HepG2 (cell line): ENCODE data around the gene RPS19. TPM values are rescaled to one million over a fixed set of nuclear protein-coding genes. Genes with fewer than 3 reads are reported as not detected.

Source experiments
- FOXK1 ChIP-seq: sonication (generic); formaldehyde crosslinking; IDR thresholded peaks from 2 replicates; pipeline ENCODE4 v1.4.0; 2020; ENCODE audit warnings: low read depth, missing genetic modification reagents, borderline replicate concordance
- FOXO1 ChIP-seq: sonication (generic); formaldehyde crosslinking; IDR thresholded peaks from 2 replicates; pipeline ENCODE4 v1.4.0; 2020; ENCODE audit warnings: missing genetic modification reagents
- HNRNPLL ChIP-seq: fragments of 200-400 bp; formaldehyde crosslinking; IDR thresholded peaks from 2 replicates; pipeline ENCODE4 v1.6.1; 2017; ENCODE audit warnings: mild to moderate bottlenecking, low read depth, low read length; ENCODE audit not compliant: poor library complexity, severe bottlenecking
- SALL1 ChIP-seq: sonication (generic); formaldehyde crosslinking; IDR thresholded peaks from 2 replicates; pipeline ENCODE4 v1.8.0; 2022; ENCODE audit warnings: mild to moderate bottlenecking, missing genetic modification reagents
- ZNF124 ChIP-seq: sonication (generic); formaldehyde crosslinking; IDR thresholded peaks from 2 replicates; pipeline ENCODE4 v1.4.0; 2020; ENCODE audit warnings: missing genetic modification reagents
- ZNF264 ChIP-seq: sonication (generic); formaldehyde crosslinking; IDR thresholded peaks from 2 replicates; pipeline ENCODE4 v1.4.0; 2020; ENCODE audit warnings: missing genetic modification reagents
- ZNF644 ChIP-seq: IDR thresholded peaks from 2 replicates; pipeline ENCODE4 v1.6.1; 2016; ENCODE audit warnings: low read depth
- ZNF761 ChIP-seq: sonication (generic); formaldehyde crosslinking; conservative IDR thresholded peaks from 2 replicates; pipeline ENCODE4 v1.4.0; 2020; ENCODE audit warnings: mild to moderate bottlenecking, missing genetic modification reagents
- ZNF790 ChIP-seq: sonication (generic); formaldehyde crosslinking; IDR thresholded peaks from 2 replicates; pipeline ENCODE4 v1.8.0; 2022; ENCODE audit warnings: missing genetic modification reagents, mild to moderate bottlenecking, borderline replicate concordance
- polyA plus RNA-seq, 8 experiments: library from polyadenylated mRNA; depleted of rRNA in 3 of 8; stranded (reverse) in 7 of 8; unstranded in 1 of 8; fragments of >200 nt; fragmentation: Illumina TruSeq in 4 of 8; extraction: Trizol in 4 of 8; gene quantifications; 2 replicates each; pipeline versions ENCODE4 v1.2.1 to v1.2.3, GENCODE V29; 2011 to 2016; ENCODE audit warnings: low read depth in 4 of 8, missing spikeins in 1 of 8, mixed read lengths in 1 of 8; ENCODE audit not compliant: insufficient read depth in 1 of 8
- total RNA-seq, 5 experiments: library from RNA; depleted of rRNA; stranded (reverse); fragments of >200 nt; fragmentation: Illumina TruSeq; extraction: Trizol; gene quantifications; 2 replicates each; pipeline ENCODE4 v1.2.3, GENCODE V29; 2016; ENCODE audit warnings: low read depth in 1 of 5
- TF ChIP-seq, protein P1 (sequence below): sonication (generic); formaldehyde crosslinking; IDR thresholded peaks from 2 replicates; pipeline ENCODE4 v1.4.0; 2020; ENCODE audit warnings: missing genetic modification reagents, borderline replicate concordance
- TF ChIP-seq, protein P2 (sequence below): sonication (generic); formaldehyde crosslinking; IDR thresholded peaks from 2 replicates; pipeline ENCODE4 v1.4.0; 2020; ENCODE audit warnings: mild to moderate bottlenecking, missing genetic modification reagents
- TF ChIP-seq, protein P3 (sequence below): sonication (generic); formaldehyde crosslinking; conservative IDR thresholded peaks from 2 replicates; pipeline ENCODE4 v1.4.0; 2020; ENCODE audit warnings: missing genetic modification reagents
- TF ChIP-seq, protein P4 (sequence below): sonication (generic); formaldehyde crosslinking; IDR thresholded peaks from 2 replicates; pipeline ENCODE4 v1.5.0; 2020; ENCODE audit warnings: mild to moderate bottlenecking, missing genetic modification reagents, borderline replicate concordance

RPS19 gene
- total and polyA plus RNA-seq, 2 of the 13 experiments (the other 11 are each of a cell fraction or from before 2014, with no cell fraction given), result 1,983 to 4,758 TPM

- TF ChIP-seq, protein P1, sequence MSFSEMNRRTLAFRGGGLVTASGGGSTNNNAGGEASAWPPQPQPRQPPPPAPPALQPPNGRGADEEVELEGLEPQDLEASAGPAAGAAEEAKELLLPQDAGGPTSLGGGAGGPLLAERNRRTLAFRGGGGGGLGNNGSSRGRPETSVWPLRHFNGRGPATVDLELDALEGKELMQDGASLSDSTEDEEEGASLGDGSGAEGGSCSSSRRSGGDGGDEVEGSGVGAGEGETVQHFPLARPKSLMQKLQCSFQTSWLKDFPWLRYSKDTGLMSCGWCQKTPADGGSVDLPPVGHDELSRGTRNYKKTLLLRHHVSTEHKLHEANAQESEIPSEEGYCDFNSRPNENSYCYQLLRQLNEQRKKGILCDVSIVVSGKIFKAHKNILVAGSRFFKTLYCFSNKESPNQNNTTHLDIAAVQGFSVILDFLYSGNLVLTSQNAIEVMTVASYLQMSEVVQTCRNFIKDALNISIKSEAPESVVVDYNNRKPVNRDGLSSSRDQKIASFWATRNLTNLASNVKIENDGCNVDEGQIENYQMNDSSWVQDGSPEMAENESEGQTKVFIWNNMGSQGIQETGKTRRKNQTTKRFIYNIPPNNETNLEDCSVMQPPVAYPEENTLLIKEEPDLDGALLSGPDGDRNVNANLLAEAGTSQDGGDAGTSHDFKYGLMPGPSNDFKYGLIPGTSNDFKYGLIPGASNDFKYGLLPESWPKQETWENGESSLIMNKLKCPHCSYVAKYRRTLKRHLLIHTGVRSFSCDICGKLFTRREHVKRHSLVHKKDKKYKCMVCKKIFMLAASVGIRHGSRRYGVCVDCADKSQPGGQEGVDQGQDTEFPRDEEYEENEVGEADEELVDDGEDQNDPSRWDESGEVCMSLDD (CRISPR knock-in tag), result no peak
- TF ChIP-seq, protein P2, sequence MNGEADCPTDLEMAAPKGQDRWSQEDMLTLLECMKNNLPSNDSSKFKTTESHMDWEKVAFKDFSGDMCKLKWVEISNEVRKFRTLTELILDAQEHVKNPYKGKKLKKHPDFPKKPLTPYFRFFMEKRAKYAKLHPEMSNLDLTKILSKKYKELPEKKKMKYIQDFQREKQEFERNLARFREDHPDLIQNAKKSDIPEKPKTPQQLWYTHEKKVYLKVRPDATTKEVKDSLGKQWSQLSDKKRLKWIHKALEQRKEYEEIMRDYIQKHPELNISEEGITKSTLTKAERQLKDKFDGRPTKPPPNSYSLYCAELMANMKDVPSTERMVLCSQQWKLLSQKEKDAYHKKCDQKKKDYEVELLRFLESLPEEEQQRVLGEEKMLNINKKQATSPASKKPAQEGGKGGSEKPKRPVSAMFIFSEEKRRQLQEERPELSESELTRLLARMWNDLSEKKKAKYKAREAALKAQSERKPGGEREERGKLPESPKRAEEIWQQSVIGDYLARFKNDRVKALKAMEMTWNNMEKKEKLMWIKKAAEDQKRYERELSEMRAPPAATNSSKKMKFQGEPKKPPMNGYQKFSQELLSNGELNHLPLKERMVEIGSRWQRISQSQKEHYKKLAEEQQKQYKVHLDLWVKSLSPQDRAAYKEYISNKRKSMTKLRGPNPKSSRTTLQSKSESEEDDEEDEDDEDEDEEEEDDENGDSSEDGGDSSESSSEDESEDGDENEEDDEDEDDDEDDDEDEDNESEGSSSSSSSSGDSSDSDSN (CRISPR knock-in tag), result peak; percentile 53
- TF ChIP-seq FOXK1 (CRISPR knock-in tag) (peak; percentile 34; the same call in 1 of the 2 replicates), ZNF124 (no peak), ZNF790 (no peak), SALL1 (peak; percentile 81), HNRNPLL (no peak), ZNF644 (CRISPR knock-in tag) (no peak), FOXO1 (CRISPR knock-in tag) (no peak; the same call in 1 of the 2 replicates), ZNF761 (CRISPR knock-in tag) (no peak), ZNF264 (CRISPR knock-in tag) (0 out of 2 replicates have a peak, but pooled peaks have one; percentile 8)
- TF ChIP-seq, protein P3, sequence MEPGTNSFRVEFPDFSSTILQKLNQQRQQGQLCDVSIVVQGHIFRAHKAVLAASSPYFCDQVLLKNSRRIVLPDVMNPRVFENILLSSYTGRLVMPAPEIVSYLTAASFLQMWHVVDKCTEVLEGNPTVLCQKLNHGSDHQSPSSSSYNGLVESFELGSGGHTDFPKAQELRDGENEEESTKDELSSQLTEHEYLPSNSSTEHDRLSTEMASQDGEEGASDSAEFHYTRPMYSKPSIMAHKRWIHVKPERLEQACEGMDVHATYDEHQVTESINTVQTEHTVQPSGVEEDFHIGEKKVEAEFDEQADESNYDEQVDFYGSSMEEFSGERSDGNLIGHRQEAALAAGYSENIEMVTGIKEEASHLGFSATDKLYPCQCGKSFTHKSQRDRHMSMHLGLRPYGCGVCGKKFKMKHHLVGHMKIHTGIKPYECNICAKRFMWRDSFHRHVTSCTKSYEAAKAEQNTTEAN (CRISPR knock-in tag), result no peak
- TF ChIP-seq, protein P4, sequence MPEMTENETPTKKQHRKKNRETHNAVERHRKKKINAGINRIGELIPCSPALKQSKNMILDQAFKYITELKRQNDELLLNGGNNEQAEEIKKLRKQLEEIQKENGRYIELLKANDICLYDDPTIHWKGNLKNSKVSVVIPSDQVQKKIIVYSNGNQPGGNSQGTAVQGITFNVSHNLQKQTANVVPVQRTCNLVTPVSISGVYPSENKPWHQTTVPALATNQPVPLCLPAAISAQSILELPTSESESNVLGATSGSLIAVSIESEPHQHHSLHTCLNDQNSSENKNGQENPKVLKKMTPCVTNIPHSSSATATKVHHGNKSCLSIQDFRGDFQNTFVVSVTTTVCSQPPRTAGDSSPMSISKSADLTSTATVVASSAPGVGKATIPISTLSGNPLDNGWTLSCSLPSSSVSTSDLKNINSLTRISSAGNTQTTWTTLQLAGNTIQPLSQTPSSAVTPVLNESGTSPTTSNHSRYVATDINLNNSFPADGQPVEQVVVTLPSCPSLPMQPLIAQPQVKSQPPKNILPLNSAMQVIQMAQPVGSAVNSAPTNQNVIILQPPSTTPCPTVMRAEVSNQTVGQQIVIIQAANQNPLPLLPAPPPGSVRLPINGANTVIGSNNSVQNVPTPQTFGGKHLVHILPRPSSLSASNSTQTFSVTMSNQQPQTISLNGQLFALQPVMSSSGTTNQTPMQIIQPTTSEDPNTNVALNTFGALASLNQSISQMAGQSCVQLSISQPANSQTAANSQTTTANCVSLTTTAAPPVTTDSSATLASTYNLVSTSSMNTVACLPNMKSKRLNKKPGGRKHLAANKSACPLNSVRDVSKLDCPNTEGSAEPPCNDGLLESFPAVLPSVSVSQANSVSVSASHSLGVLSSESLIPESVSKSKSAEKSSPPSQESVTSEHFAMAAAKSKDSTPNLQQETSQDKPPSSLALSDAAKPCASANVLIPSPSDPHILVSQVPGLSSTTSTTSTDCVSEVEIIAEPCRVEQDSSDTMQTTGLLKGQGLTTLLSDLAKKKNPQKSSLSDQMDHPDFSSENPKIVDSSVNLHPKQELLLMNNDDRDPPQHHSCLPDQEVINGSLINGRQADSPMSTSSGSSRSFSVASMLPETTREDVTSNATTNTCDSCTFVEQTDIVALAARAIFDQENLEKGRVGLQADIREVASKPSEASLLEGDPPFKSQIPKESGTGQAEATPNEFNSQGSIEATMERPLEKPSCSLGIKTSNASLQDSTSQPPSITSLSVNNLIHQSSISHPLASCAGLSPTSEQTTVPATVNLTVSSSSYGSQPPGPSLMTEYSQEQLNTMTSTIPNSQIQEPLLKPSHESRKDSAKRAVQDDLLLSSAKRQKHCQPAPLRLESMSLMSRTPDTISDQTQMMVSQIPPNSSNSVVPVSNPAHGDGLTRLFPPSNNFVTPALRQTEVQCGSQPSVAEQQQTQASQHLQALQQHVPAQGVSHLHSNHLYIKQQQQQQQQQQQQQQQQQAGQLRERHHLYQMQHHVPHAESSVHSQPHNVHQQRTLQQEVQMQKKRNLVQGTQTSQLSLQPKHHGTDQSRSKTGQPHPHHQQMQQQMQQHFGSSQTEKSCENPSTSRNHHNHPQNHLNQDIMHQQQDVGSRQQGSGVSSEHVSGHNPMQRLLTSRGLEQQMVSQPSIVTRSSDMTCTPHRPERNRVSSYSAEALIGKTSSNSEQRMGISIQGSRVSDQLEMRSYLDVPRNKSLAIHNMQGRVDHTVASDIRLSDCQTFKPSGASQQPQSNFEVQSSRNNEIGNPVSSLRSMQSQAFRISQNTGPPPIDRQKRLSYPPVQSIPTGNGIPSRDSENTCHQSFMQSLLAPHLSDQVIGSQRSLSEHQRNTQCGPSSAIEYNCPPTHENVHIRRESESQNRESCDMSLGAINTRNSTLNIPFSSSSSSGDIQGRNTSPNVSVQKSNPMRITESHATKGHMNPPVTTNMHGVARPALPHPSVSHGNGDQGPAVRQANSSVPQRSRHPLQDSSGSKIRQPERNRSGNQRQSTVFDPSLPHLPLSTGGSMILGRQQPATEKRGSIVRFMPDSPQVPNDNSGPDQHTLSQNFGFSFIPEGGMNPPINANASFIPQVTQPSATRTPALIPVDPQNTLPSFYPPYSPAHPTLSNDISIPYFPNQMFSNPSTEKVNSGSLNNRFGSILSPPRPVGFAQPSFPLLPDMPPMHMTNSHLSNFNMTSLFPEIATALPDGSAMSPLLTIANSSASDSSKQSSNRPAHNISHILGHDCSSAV, result no peak
Observed at GRCh38 chr19:41859618-41860418, at the start of gene RPS19 (continued).
